DOHH2 (cell line): Measurements from ENCODE around the gene UNG.

Experiments used
- EZH2phosphoT487 ChIP-seq: fragments of 200-600 bp; sonication (generic); IDR thresholded peaks from 2 replicates; pipeline ENCODE4 v1.6.1; 2017; ENCODE audit warnings: borderline replicate concordance, mild to moderate bottlenecking, antibody characterized with exemption, low read length, moderate library complexity, mixed read lengths
- TF ChIP-seq, protein P1 (sequence below): fragments of 200-600 bp; sonication (generic); IDR thresholded peaks from one replicate; pipeline ENCODE4 v1.5.1; 2014; ENCODE audit warnings: antibody characterized with exemption, mild to moderate bottlenecking, low read depth, low read length; ENCODE audit not compliant: poor library complexity, severe bottlenecking

DNA sequence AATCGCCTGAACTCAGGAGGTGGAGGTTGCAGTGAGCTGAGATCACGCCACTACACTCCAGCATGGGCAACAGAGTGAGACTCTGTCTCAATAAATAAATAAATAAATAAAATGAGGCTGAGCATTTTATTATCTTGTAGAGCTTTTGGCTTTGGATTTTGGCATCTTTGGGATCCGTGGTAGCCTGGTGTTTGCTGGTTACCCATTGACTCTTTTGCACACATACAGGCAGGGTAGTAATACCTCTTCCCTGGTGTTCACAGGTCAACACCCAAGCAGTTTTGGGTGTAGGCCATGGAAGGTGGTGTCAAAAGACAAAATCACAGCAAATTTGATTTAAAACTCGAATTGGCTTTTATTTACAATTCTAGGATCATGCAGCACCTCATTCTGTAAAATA, 46.8 kb downstream of the UNG start:
- TF ChIP-seq, protein P1, sequence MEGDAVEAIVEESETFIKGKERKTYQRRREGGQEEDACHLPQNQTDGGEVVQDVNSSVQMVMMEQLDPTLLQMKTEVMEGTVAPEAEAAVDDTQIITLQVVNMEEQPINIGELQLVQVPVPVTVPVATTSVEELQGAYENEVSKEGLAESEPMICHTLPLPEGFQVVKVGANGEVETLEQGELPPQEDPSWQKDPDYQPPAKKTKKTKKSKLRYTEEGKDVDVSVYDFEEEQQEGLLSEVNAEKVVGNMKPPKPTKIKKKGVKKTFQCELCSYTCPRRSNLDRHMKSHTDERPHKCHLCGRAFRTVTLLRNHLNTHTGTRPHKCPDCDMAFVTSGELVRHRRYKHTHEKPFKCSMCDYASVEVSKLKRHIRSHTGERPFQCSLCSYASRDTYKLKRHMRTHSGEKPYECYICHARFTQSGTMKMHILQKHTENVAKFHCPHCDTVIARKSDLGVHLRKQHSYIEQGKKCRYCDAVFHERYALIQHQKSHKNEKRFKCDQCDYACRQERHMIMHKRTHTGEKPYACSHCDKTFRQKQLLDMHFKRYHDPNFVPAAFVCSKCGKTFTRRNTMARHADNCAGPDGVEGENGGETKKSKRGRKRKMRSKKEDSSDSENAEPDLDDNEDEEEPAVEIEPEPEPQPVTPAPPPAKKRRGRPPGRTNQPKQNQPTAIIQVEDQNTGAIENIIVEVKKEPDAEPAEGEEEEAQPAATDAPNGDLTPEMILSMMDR = no peak
- TF ChIP-seq EZH2phosphoT487 = no peak
